GM12864 (cell line): ENCODE results near the gene SRPK1.

Source experiments
- DNase-seq: peaks from one replicate; pipeline ENCODE4 v3.0.0-alpha.2; 2011; ENCODE audit warnings: low read depth
- H3K4me3 ChIP-seq: 2 replicates; pipeline ENCODE4 v1.5.1; 2011; ENCODE audit warnings: mild to moderate bottlenecking, low read depth, low read length, control low read depth
- TF ChIP-seq, protein P1 (sequence below): IDR thresholded peaks from 2 replicates; pipeline ENCODE4 v1.5.1; 2011; ENCODE audit warnings: low read depth, mild to moderate bottlenecking, moderate library complexity, low read length, control low read depth, inconsistent platforms; ENCODE audit errors: missing control alignments

Gene SRPK1

DNA sequence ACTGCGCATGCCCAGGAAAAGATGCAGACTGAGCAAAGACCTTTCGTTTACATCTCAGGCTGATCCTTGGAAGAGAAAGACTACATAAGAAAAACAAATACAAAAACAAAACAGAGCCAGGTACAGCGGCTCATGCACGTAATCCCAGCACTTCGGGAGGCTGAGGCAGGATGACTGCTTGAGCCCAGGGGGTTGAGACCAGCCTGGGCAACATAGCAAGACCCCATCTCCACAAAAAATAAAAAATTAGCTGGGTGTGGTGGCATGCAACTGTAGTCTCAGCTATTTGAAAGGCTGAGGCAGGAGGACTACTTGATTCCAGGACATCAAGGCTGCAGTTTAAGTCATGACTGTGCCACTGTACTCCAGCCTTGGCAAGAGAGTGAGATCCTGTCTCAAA, 41.7 kb downstream of the SRPK1 start:
- H3K4me3 ChIP-seq, result no peak overlapping the region
- TF ChIP-seq, protein P1, sequence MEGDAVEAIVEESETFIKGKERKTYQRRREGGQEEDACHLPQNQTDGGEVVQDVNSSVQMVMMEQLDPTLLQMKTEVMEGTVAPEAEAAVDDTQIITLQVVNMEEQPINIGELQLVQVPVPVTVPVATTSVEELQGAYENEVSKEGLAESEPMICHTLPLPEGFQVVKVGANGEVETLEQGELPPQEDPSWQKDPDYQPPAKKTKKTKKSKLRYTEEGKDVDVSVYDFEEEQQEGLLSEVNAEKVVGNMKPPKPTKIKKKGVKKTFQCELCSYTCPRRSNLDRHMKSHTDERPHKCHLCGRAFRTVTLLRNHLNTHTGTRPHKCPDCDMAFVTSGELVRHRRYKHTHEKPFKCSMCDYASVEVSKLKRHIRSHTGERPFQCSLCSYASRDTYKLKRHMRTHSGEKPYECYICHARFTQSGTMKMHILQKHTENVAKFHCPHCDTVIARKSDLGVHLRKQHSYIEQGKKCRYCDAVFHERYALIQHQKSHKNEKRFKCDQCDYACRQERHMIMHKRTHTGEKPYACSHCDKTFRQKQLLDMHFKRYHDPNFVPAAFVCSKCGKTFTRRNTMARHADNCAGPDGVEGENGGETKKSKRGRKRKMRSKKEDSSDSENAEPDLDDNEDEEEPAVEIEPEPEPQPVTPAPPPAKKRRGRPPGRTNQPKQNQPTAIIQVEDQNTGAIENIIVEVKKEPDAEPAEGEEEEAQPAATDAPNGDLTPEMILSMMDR, result no peak
- no peak for DNase-seq

DNA sequence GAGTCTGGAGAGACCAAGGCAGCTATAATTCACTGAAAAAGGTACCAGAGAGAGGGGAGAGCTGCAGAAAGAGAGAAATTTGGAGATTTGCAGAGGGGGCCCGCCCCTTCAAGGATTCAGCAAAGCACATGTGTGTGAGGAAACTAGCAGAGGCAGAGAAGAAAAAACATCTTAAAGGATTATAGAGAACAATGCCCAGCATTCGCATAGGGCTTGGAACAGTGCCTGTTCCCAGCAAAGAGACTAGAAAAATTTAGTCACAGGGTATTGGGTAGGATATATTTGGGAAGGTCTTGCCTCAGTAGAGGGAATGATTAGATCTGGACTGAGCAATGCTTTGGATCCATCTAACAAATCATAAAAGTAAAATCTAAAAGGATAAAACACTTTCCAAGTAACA, 44.0 kb downstream of the SRPK1 start:
- DNase-seq, result no peak
- TF ChIP-seq, protein P1, result no peak
- no peak overlapping the region for H3K4me3 ChIP-seq

- H3K4me3 ChIP-seq, result no peak overlapping the region
- TF ChIP-seq, protein P1, result no peak
- DNase-seq, result no peak
These were observed 46.2 kb downstream of the SRPK1 start for GRCh38 chr6:35874730-35875129.

GRCh38 chr6:35859367-35859766, 61.5 kb downstream of the SRPK1 start:
- TF ChIP-seq, protein P1, result no peak
- DNase-seq, result no peak

GRCh38 chr6:35857853-35858252, 63.0 kb downstream of the SRPK1 start:
- TF ChIP-seq, protein P1, result no peak
- DNase-seq, result no peak
- no peak overlapping the region for H3K4me3 ChIP-seq

More at GRCh38 chr6:35859367-35859766, 61.5 kb downstream of the SRPK1 start:
- H3K4me3 ChIP-seq, result no peak overlapping the region

DNA sequence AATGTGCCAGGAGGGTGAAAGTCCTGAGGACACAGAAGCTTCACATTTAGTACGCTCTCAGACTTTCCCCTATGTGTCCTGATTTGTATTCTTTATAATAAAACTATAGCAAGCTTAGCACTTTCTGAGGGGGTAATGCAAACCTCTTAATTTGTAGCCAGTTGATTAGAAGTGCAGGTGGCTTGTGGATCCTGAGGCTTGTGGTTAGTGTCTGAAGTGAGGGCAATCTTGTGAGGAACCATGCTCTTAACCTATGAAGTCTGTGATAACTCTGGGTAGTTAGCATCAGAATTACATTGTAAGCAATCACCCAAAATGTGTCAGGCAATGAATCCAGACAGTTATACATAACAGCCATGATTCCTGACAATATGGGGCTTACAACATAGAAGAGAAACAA, 64.6 kb downstream of the SRPK1 start:
- TF ChIP-seq, protein P1, result no peak
- no peak for DNase-seq
- no peak overlapping the region for H3K4me3 ChIP-seq

DNA sequence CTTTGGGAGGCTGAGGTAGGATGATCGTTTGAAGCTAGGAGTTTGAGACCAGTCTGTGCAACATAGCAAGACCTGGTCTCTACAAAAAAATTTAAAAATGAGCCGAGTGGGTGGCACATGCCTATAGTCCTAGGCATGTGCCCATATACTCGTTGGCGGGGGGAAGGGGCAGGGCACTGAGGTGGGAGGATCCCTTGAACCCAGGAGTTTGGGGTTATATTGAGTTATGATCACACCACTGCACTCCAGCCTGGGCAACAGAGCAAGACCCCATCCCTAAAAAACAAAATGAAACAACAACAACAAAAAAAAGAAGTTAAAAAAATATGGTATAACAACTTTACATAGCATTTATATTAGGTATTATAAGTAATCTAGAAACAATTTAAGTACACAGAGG, 67.9 kb downstream of the SRPK1 start:
- TF ChIP-seq, protein P1, result no peak
- no peak for DNase-seq
- no peak overlapping the region for H3K4me3 ChIP-seq
